ENCODE results near the gene ABHD17A. TPM values are rescaled to one million over a fixed set of nuclear protein-coding genes. Genes with fewer than 3 reads are reported as not detected.

The ABHD17A gene
- total and polyA plus RNA-seq, 9 of the 15 experiments (the other 6 are each of a cell fraction or from before 2014, with no cell fraction given), result 0.04 to 135 (median 21.8) TPM; not detected in 1

GRCh38 chr19:1875646-1876495 is 9.4 kb downstream of the ABHD17A start (continued):
- TF ChIP-seq GTF3C2 (IDR thresholded peaks at IDR 0.05; ENCODE audit: borderline replicate concordance, extremely low read depth, insufficient read length), result no peak
- TF ChIP-seq, protein P1, sequence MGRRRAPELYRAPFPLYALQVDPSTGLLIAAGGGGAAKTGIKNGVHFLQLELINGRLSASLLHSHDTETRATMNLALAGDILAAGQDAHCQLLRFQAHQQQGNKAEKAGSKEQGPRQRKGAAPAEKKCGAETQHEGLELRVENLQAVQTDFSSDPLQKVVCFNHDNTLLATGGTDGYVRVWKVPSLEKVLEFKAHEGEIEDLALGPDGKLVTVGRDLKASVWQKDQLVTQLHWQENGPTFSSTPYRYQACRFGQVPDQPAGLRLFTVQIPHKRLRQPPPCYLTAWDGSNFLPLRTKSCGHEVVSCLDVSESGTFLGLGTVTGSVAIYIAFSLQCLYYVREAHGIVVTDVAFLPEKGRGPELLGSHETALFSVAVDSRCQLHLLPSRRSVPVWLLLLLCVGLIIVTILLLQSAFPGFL (CRISPR knock-in tag; IDR thresholded peaks at IDR 0.05), result no peak
- TF ChIP-seq SPI1 (IDR thresholded peaks at IDR 0.05; ENCODE audit: borderline replicate concordance, low read depth, low read length), result peak; percentile 92
- TF ChIP-seq LCOR (CRISPR knock-in tag; IDR thresholded peaks at IDR 0.05), result 0 out of 2 replicates have a peak, but pooled peaks have one; percentile 63
- no peak for TF ChIP-seq TCFL5 (CRISPR knock-in tag; conservative IDR thresholded peaks at IDR 0.05)
- no peak for TF ChIP-seq NFATC3 (IDR thresholded peaks at IDR 0.05)
- TF ChIP-seq POLR2B (IDR thresholded peaks at IDR 0.05; ENCODE audit: low read depth, partially characterized antibody), result peak; percentile 88
- TF ChIP-seq ZNF717 (CRISPR knock-in tag; IDR thresholded peaks at IDR 0.05), result no peak
- no peak for TF ChIP-seq SMARCA4 (IDR thresholded peaks at IDR 0.05)
- TF ChIP-seq PTBP1 (IDR thresholded peaks at IDR 0.05; ENCODE audit: low read depth, low read length), result no peak
- no peak for TF ChIP-seq SNRNP70 (optimal IDR thresholded peaks at IDR 0.05; ENCODE audit: low read depth, low read length)
- peak; percentile 86; the same call in 1 of the 2 replicates for TF ChIP-seq ZC3H4 (CRISPR knock-in tag; IDR thresholded peaks at IDR 0.05; ENCODE audit: borderline replicate concordance)
- TF ChIP-seq ZSCAN29 (IDR thresholded peaks at IDR 0.05), result no peak
- TF ChIP-seq ARID2 (IDR thresholded peaks at IDR 0.05), result no peak
- TF ChIP-seq RCOR1 (IDR thresholded peaks at IDR 0.05; ENCODE audit: borderline replicate concordance in 1 of 2, low read depth in 2 of 2, low read length in 2 of 2), result no peak
- peak in 1 of 2 experiments; percentile 43; a peak in 2 of 3 replicates for TF ChIP-seq CBX3 (IDR thresholded peaks at IDR 0.05; ENCODE audit: borderline replicate concordance in 1 of 2, low read length in 2 of 2)
- peak; percentile 92 for TF ChIP-seq POLR2G (IDR thresholded peaks at IDR 0.05; ENCODE audit: low read depth, low read length)
- TF ChIP-seq NFIC (IDR thresholded peaks at IDR 0.05), result peak; percentile 22
- peak; percentile 46; the same call in 1 of the 2 replicates for TF ChIP-seq ZNF282 (CRISPR knock-in tag; IDR thresholded peaks at IDR 0.05)
- TF ChIP-seq NCOA4 (IDR thresholded peaks at IDR 0.05; ENCODE audit: partially characterized antibody), result no peak
- TF ChIP-seq U2AF1 (optimal IDR thresholded peaks at IDR 0.05; ENCODE audit: low read depth, low read length), result peak; percentile 48
- no peak for TF ChIP-seq CHD4 (IDR thresholded peaks at IDR 0.05; ENCODE audit: insufficient read depth, insufficient replicate concordance, low read depth, low read length, poor library complexity, severe bottlenecking)

Data from K562 (cell line).